Left lung (tissue), 10 donors: ENCODE measurements around the gene HK1. TPM values are rescaled to one million over a fixed set of nuclear protein-coding genes. Genes with fewer than 3 reads are reported as not detected.

Experiments used
- ATAC-seq: fragments of 200-7000 bp; cut with Tn5 transposase; one replicate; pipeline ENCODE4 v1.9.1; 2020; ENCODE audit warnings: moderate library complexity
- DNase-seq, 4 donors: peaks; one replicate each; pipeline ENCODE4 v3.0.0-alpha.2; 2013 to 2020
- H3K27ac ChIP-seq, 2 donors: fragments of 200-600 bp; sonication (generic) in 1 of 2; one replicate each; pipeline versions ENCODE4 v1.5.0 to v1.8.0; 2020 to 2021
- H3K27me3 ChIP-seq, 2 donors: fragments of 200-600 bp; sonication (generic) in 1 of 2; one replicate each; pipeline versions ENCODE4 v1.5.0 to v1.8.0; 2020 to 2021
- H3K36me3 ChIP-seq, 2 donors: fragments of 200-600 bp; sonication (generic) in 1 of 2; one replicate each; pipeline versions ENCODE4 v1.5.0 to v1.8.0; 2020 to 2021
- H3K4me1 ChIP-seq, 2 donors: fragments of 200-600 bp; one replicate each; pipeline ENCODE4 v1.8.0; 2021
- H3K4me3 ChIP-seq, 2 donors: fragments of 200-600 bp; sonication (generic) in 1 of 2; one replicate each; pipeline versions ENCODE4 v1.5.0 to v1.8.0; 2020 to 2021; ENCODE audit warnings: mild to moderate bottlenecking in 1 of 2
- H3K9me3 ChIP-seq, 2 donors: fragments of 200-600 bp; sonication (generic) in 1 of 2; one replicate each; pipeline versions ENCODE4 v1.5.0 to v1.8.0; 2020 to 2021
- CTCF ChIP-seq, 2 donors: fragments of 200-600 bp; sonication (generic) in 1 of 2; IDR thresholded peaks; one replicate each; pipeline versions ENCODE4 v1.5.0 to v1.8.0; 2021; ENCODE audit warnings: antibody characterized with exemption in 2 of 2
- intact Hi-C, 2 donors: fragments of 100-400 bp; cut with DNase I; formaldehyde crosslinking; loops; one replicate each; pipeline versions ENCODE4 v1.11.2 to v1.14.2; 2022
- polyA plus RNA-seq, 6 donors: library from polyadenylated mRNA; unstranded; fragments of 120-200 nt; gene quantifications; one replicate each; pipeline ENCODE4 v1.2.1, GENCODE V29; 2013; ENCODE audit not compliant: insufficient read length in 6 of 6
- total RNA-seq, 2 donors: library from RNA; stranded (reverse); fragmentation: NEBNext Ultra II Directional; extraction: Animal tissue kit (Norgen Biotek cat#: 25700); gene quantifications; one replicate each; pipeline ENCODE4 v1.2.1, GENCODE V29; 2021
- donor health status: DM: no; HTN: yes; CAD: no.
- donor health status: DM: no; HTN: no; CAD: no.

The HK1 gene
- total and polyA plus RNA-seq, 8 donors: 51.5 to 126 (median 57.8) TPM

GRCh38 chr10:69437321-69438259 is 159.3 kb downstream of the HK1 start:
- Histone ChIP-seq H3K27me3 (no peaks in the 10 kb centered on the region), H3K4me3 (no peak overlapping the region), H3K36me3 (no peaks in the 10 kb centered on the region), H3K4me1 (peaks cover 14 to 29% of the 10 kb centered on the region in 2 donors), H3K27ac (peak overlapping the region; percentile 71 to 74), H3K9me3 (no peaks in the 10 kb centered on the region)
- TF ChIP-seq CTCF (IDR thresholded peaks at IDR 0.05): no peak
- intact Hi-C loops: no loop called here
- peak in 1 of 4 donors; percentile 13 for DNase-seq
- ATAC-seq: no peak

GRCh38 chr10:69438536-69439349 is 160.4 kb downstream of the HK1 start:
- peak in 1 of 4 donors; percentile 58 for DNase-seq
- intact Hi-C loops: no loop called here
- Histone ChIP-seq H3K9me3 (no peaks in the 10 kb centered on the region), H3K27me3 (no peaks in the 10 kb centered on the region), H3K36me3 (no peaks in the 10 kb centered on the region), H3K4me3 (no peak overlapping the region), H3K4me1 (peaks cover 14 to 29% of the 10 kb centered on the region in 2 donors), H3K27ac (peak overlapping the region; percentile 71 to 74)
- ATAC-seq: peak; percentile 80
- TF ChIP-seq CTCF (IDR thresholded peaks at IDR 0.05): no peak

GRCh38 chr10:69439350-69439739 is 161.0 kb downstream of the HK1 start:
- no peak for TF ChIP-seq CTCF (IDR thresholded peaks at IDR 0.05)
- no peaks in the 10 kb centered on the region for H3K27me3 ChIP-seq
- ATAC-seq (peak; percentile 77), DNase-seq (peak in 2 of 4 donors; percentile 59 to 82)
- intact Hi-C loops: no loop called here
- H3K4me3 ChIP-seq: no peak overlapping the region
- peaks cover 14 to 29% of the 10 kb centered on the region in 2 donors for H3K4me1 ChIP-seq
- peak overlapping the region; percentile 71 to 74 for H3K27ac ChIP-seq
- H3K9me3 ChIP-seq: no peaks in the 10 kb centered on the region
- no peaks in the 10 kb centered on the region for H3K36me3 ChIP-seq

- intact Hi-C loops: no loop called here
- Histone ChIP-seq H3K36me3 (no peaks in the 10 kb centered on the region), H3K4me1 (peaks cover 14 to 31% of the 10 kb centered on the region in 2 donors), H3K4me3 (no peak overlapping the region), H3K27ac (peak overlapping the region; percentile 71 to 74), H3K9me3 (no peaks in the 10 kb centered on the region), H3K27me3 (no peaks in the 10 kb centered on the region)
- ATAC-seq (peak; percentile 83), DNase-seq (peak in 2 of 4 donors; percentile 72 to 81)
- TF ChIP-seq CTCF (IDR thresholded peaks at IDR 0.05): no peak
Measured at GRCh38 chr10:69439813-69440506, 161.7 kb downstream of the HK1 start.
